SK-N-SH treated with all-trans-retinoic acid at 6 μM for 48 hours (cell line): ENCODE results near the gene TRIM2.

Experiments
- BACH2 ChIP-seq: fragments of 250-450 bp; sonication (Bioruptor Pico); IDR thresholded peaks from 2 replicates; pipeline ENCODE4 v1.9.0; 2021; ENCODE audit warnings: mild to moderate bottlenecking, borderline replicate concordance
- CREB5 ChIP-seq: fragments of 250-450 bp; sonication (Bioruptor Pico); IDR thresholded peaks from 2 replicates; pipeline ENCODE4 v1.5.1; 2020; ENCODE audit warnings: low read depth, mild to moderate bottlenecking, moderate library complexity
- ESRRG ChIP-seq: fragments of 250-450 bp; sonication (Bioruptor Pico); IDR thresholded peaks from 2 replicates; pipeline ENCODE4 v1.6.1; 2021; ENCODE audit warnings: mild to moderate bottlenecking
- PATZ1 ChIP-seq: fragments of 250-450 bp; sonication (Bioruptor Pico); IDR thresholded peaks from 2 replicates; pipeline ENCODE4 v1.8.0; 2020; ENCODE audit warnings: mild to moderate bottlenecking, moderate library complexity, borderline replicate concordance
- POU6F1 ChIP-seq: fragments of 250-450 bp; sonication (Bioruptor Pico); IDR thresholded peaks from 2 replicates; pipeline ENCODE4 v1.8.0; 2021; ENCODE audit warnings: low read depth, mild to moderate bottlenecking, moderate library complexity, borderline replicate concordance
- TOX ChIP-seq: fragments of 250-450 bp; sonication (Bioruptor Pico); IDR thresholded peaks from 2 replicates; pipeline ENCODE4 v1.8.0; 2021; ENCODE audit warnings: mild to moderate bottlenecking, moderate library complexity, borderline replicate concordance
- ZFP3 ChIP-seq: fragments of 250-450 bp; sonication (Bioruptor Pico); IDR thresholded peaks from 2 replicates; pipeline ENCODE4 v1.5.0; 2020; ENCODE audit warnings: mild to moderate bottlenecking, moderate library complexity
- ZNF8 ChIP-seq: fragments of 450-650 bp; formaldehyde crosslinking; IDR thresholded peaks from 2 replicates; pipeline ENCODE4 v1.5.0; 2020; ENCODE audit warnings: mild to moderate bottlenecking, moderate library complexity

GRCh38 chr4:153174821-153175567 is 29.2 kb upstream of the TRIM2 start:
- TF ChIP-seq PATZ1 (CRISPR knock-in tag) (no peak), TOX (CRISPR knock-in tag) (no peak), BACH2 (no peak), ZFP3 (CRISPR knock-in tag) (no peak), ESRRG (CRISPR knock-in tag) (no peak), POU6F1 (CRISPR knock-in tag) (no peak), ZNF8 (CRISPR knock-in tag) (no peak), CREB5 (no peak)
